Sigmoid colon (tissue), 4 donors: Measurements from ENCODE around the gene GPR45.

Experiments used
- EP300 ChIP-seq, 4 donors: sonication (generic); formaldehyde crosslinking; IDR thresholded peaks; one replicate each; pipeline ENCODE4 v1.6.1; 2017; ENCODE audit warnings: antibody characterized with exemption in 4 of 4
- POLR2A ChIP-seq, 2 donors: fragments of 450-650 bp; IDR thresholded peaks; one replicate each; pipeline ENCODE4 v1.6.1; 2016; ENCODE audit warnings: antibody characterized with exemption in 2 of 2, mild to moderate bottlenecking in 2 of 2, moderate library complexity in 2 of 2
- POLR2AphosphoS5 ChIP-seq, 4 donors: sonication (generic); formaldehyde crosslinking; IDR thresholded peaks; one replicate each; pipeline ENCODE4 v1.6.1; 2017; ENCODE audit warnings: antibody characterized with exemption in 4 of 4
- TF ChIP-seq, protein P1 (sequence below), 4 experiments: fragments of 450-650 bp in 3 of 4; fragments of 200-600 bp in 1 of 4; IDR thresholded peaks; one replicate each; pipeline ENCODE4 v1.5.1; 2016 to 2019; ENCODE audit warnings: antibody characterized with exemption in 4 of 4, mild to moderate bottlenecking in 3 of 4, moderate library complexity in 2 of 4

DNA sequence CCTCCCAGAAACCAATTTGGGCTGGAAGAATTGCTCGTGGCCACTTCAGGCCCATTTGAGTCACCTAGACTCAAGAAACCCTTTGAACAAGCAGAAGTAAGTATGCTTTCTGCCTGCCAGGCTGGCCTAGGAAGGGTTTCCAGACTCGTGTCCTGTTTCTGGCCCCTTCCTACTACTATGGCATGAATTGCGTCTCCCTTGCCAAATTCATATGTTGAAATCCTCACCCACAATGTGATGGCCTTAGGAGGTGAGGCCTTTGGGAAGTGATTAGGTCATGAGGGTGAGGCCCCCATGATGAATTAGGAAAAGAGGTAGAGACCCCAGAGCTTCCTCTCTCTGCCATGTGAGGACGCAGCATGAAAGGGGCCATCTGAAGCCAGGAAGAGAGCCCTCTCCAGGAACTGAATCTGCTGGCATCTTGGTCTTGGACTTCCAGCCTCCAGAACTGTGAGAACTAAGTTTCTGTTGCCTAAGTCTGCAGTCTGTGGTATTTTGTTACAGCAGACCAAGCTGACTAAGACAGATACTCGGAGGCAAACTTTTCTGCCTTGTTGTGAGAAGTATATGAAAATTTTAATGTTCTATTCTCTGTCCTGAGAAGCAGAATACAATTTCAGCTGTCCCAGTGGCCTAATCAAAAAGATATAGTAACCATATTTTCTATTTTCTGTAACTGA lies 13.1 kb downstream of the GPR45 start:
- TF ChIP-seq POLR2A (IDR thresholded peaks at IDR 0.05) (no peak), EP300 (IDR thresholded peaks at IDR 0.05) (no peak), POLR2AphosphoS5 (IDR thresholded peaks at IDR 0.05) (no peak)
- TF ChIP-seq, protein P1, sequence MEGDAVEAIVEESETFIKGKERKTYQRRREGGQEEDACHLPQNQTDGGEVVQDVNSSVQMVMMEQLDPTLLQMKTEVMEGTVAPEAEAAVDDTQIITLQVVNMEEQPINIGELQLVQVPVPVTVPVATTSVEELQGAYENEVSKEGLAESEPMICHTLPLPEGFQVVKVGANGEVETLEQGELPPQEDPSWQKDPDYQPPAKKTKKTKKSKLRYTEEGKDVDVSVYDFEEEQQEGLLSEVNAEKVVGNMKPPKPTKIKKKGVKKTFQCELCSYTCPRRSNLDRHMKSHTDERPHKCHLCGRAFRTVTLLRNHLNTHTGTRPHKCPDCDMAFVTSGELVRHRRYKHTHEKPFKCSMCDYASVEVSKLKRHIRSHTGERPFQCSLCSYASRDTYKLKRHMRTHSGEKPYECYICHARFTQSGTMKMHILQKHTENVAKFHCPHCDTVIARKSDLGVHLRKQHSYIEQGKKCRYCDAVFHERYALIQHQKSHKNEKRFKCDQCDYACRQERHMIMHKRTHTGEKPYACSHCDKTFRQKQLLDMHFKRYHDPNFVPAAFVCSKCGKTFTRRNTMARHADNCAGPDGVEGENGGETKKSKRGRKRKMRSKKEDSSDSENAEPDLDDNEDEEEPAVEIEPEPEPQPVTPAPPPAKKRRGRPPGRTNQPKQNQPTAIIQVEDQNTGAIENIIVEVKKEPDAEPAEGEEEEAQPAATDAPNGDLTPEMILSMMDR (IDR thresholded peaks at IDR 0.05) = no peak
